ENCODE data around the gene ATXN2.
"Not testable (repeated sequence)": the region's sequence is repeated elsewhere in the genome, so short reads cannot be mapped to it uniquely, and the experiment has no call there.

ATXN2 gene

DNA sequence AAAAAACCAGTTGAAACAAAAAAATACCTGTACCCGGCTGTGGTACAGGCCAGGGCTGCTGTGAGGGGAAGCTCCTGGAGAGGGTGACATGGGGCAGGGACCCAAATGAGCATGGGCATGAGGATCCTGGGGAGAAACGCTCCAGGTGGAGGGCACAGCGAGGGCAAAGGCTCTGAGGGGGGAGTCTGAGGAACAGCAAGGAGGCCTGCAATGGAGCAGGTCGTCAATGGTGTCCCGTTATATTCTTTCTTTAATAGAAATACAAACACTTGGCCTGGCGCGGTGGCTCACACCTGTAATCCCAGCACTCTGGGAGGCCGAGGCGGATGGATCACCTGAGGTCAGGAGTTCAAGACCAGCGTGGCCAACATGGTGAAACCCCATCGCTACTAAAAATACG, 1.9 kb upstream of the ATXN2 start:
- not testable (repeated sequence) for DNase-seq (ENCODE audit: low spot score)

DNA sequence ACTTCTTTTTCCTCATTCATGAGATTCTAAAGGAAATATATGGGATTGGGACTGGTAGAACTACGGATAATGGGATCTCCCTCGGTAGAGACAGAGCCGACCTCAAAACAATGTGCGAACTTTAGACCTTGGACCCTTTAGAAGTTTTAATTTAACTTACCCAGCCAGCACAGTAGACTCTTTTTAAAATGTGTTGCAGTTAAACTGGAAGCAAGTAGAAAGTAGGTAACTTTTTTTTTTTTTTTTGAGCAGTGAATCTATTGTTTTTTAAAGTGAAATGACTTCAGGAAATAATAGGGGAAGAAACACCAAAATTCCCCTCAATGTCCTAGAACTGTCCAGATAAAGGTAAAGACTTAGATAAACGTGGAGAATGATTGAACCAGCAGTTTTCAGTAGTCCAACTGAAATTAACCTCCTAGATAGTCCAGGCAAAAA, 1.1 kb upstream of the ATXN2 start:
- DNase-seq (ENCODE audit: low spot score) = no peak

DNA sequence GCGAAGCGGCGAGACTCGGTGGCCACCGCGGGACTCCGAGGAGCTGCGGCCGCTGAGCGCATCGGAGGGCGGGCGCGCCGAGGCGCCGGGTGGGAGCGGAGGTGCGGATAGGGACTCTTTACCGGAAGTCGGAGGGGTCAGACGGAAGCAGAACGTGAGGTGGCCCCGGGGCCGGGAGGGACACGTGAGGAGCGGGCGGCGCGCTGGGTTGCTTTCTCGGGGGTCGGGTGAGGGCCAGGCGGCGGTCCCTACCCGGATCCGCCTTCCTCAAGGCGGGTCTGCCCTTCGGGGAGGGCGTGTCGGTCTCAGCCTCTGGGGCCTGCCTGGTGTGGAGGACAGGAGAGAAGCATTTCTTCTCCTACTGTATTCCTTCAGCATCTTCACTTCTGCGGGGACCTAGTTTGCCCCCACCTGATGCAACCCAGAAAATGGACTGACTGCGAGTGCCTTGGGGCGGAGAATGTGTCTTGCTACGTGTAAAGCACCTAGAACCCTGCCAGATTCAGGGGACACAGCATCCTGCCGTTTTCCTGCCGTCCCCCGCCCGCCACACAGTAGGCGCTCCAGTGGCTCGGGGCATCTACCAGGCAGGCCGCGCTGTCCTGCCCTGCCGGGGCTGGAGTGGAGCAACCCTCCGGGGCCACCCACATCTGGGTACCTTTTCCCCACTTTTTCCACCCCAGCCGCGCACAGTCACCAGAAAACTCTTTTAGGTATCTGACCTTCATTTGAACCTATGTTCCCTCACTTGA, 514 bp upstream of the ATXN2 start:
- peak; percentile 95 for DNase-seq (ENCODE audit: low spot score)

DNA sequence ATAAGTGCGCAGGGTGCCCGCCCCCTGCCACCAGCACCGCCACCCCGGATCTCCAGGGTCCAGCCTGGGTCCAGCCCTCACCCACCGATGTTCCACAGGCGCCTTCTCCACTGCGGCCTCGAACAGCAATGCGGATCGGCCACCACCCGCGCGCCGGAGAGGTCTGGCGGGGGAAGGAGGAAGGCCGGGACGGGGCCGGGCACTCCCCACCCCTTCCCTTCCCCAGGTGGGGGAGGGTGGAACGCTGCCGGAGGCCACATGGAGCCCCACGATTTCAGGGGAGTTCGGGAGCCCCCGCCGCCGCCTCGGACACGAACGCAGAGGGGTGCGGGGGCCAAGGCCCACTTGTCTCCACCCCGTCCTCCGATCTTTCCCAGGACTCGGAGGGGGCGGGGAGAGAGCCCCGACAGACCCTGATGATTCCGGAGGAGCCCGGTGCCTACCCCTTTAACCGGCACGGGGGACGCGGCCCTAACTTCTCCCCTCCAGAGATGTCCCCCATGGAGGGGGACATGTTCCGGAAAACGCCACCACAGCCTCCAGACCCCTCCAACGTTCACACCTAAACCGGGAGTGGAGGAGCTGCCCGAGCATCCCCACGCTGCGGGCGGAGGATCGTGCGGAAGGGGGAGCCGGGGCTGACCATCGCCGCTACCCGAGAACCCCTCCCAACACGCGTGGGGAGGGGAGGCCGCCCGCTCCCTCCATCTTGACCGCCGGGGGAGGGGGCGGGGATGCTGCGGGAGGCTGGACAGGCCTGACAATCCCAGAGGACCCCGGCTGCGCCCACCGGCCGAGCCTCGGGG, 1.1 kb downstream of the ATXN2 start:
- peak; percentile 58 for DNase-seq (ENCODE audit: low spot score)

DNA sequence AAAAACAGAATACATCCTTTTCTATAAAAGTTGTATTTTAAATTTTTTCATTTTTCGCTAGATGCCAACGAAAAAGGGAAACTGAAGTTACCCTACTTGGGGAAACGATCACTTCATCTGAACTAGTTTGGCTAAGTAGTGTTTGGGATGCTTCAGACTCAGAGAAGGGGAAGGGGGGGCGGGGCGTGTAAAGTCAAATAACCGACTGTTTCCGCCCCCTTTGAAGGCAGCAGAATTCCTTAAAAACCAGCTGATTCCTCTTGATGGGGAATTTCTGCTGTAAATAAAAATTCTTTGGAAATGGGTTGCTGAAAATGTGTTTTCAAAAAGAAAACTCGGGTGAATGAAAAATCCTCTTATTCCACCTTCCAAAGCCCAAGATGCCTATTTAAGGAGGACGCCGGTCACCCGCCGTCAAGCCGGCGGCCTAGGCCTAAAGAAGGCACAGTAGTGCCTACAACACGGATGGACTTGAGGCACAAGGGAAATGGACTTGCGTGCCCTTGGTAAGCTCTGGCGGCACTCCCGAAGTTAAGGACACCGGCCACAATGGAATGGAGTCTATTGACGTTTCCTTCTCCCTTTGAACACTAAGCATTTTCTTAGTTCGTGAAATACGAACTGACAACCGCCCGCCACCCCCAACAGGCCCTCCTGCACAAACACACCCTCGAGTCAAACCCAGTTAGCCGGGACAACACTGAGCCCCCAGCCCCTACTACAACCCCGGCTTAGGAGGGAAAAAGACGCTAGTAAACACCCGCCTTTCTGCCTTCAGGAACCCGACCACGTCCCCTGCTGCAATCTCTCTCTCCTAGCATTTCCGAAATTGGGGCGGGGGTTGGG, 1.9 kb downstream of the ATXN2 start:
- peak; percentile 57 for DNase-seq (ENCODE audit: low spot score)

DNA sequence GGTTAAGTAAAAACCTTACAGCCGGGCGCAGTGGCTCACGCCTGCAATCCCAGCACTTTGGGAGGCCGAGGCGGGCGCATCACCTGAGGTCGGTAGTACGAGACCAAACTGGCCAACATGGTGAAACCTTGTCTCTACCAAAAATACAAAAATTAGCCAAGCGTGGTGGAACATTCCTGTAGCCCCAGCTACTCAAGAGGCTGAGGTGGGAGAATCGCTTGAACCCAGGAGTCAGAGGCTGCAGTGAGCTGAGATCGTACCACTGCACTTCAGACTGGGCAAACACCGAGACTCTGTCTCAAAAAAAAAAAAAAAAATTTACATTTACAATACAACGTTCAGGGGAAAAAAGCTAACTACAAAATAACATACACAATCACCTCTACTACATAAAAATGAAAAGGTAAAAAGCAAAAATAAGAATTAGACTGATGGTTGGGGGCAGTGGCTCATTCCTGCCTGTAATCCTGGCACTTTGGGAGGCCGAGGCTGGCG, 3.7 kb downstream of the ATXN2 start:
- DNase-seq (ENCODE audit: low spot score) = not testable (repeated sequence)

DNA sequence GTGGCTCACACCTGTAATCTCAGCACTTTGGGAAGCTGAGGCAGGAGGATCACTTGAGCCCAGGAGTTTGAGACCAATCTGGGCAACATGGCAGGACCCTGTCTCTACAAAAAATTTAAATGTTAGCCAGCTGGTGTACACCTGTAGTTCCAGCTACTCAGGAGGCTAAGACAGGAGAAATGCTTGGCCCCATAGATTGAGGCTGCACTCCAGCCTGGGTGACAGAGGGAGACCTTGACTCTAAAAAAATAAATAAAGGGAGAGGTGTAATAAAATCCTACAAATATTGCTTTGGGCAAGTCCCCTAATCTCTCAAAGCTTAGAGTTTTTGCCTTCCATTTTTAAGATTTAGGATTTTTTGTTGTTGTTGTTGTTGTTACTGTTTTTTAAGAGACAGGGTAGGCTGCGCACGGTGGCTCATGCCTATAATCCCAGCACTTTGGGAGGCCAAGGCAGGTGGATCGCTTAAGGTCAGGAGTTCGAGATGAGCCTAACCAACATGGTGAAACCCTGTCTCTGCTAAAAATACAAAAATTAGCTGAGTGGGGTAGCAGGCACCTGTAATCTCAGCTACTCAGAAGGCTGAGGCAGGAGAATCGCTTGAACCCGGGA, 7.6 kb downstream of the ATXN2 start:
- not testable (repeated sequence) for DNase-seq (ENCODE audit: low spot score)

DNA sequence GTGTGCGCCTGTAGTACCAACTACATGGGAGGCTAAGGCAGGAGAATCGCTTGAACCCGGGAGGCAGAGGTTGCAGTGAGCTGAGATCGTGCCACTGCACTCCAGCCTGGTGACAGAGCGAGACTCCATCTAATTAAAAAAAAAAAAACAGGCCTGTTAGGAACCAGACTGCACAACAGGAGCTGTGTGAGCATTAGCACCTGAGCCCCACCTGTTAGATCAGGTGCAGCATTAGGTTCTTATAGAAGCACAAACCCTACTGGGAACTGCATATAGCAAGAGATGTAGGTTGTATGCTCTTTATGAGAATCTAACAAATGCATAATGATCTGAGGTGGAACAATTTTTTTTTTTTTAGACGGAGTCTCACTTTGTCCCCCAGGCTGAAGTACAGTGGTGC, 8.6 kb downstream of the ATXN2 start:
- DNase-seq (ENCODE audit: low spot score) = no peak

DNA sequence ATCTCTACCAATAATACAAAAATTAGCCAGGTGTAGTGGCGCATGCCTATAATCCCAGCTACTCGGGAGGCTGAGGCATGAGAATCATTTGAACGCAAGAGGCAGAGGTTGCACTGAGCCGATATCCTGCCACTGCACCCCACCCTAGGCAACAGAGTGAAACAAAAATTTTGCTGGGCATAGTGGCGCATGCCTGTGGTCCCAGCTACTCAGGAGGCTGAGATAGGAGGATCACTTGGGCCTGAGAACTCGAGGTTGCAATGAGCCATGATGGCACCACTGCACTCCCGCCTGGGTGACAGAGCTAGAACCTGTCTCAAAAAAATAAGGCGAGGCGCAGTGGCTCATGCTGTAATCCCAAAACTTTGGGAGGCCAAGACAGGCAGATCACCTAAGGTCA, 9.5 kb downstream of the ATXN2 start:
- DNase-seq (ENCODE audit: low spot score) = no peak

DNA sequence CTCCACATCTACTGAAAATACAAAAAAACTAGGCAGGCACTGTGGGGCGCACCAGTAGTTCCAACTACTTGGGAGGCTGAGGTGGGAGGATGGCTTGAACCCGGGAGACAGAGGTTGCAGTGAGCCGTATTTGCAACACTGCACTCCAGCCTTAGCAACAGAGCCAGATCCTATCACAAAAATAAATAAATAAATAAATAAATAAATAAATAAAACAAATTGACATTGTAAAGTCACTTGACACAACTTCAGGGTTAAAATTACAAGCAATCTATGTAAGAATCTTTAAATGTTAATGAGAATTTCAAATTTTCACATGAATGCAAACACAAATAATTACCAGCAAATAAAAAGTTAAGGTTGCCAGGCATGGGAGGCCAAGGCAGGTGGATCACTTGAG, 11.1 kb downstream of the ATXN2 start:
- no peak for DNase-seq (ENCODE audit: low spot score)

DNA sequence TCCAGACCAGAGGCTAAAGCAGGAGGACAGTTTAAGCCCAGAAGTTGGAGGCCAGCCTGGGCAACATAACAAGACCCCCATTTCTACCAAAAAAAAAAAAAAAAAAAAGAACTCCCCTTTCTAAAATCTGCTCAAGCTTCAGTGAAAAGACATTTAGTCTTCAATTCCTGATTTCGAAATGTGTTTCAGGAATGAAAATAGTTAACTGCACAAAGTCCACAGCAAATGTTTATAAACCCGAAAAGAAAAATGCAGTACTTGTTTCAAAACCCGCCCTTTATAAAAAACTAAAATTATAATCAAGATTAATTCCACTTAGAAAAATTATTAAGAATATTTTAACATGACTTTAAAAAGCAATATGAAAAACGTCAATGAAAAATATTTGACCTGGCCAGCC, 12.1 kb downstream of the ATXN2 start:
- DNase-seq (ENCODE audit: low spot score) = no peak

DNA sequence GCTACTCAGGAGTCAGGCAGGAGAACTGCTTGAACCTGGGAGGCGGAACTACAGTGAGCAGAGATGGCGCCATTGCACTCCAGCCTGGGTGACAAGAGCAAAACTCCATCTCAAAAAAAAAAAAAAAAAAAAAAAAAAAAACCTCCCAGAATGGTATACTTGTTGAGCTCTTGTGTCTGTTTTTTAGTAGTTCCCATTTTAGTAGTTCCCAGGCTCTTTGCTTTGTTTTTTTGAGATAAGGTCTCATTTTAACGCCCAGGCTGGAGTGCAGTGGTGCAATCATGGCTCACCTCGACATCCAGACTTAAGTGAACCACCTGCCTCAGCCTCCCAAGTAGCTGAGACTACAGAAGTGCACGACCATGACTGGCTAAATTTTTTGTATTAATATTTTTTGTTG, 13.4 kb downstream of the ATXN2 start:
- DNase-seq (ENCODE audit: low spot score) = no peak

DNA sequence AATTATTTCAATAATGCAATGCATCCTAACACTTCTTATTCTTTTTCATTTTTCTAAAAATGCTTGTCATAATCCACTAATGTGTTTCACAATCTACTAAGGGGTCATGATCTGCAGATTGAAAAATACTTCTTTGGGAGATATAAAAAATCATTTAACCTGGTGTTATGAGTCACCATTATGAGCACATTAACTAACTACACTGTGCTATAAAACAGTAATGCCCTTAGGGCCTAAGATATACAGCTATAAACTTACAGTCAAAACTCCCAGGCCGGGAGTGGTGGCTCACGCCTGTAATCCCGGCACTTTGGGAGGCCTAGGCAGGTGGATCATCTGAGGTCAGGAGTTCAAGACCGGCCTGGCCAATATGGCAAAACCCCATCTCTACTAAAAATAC, 14.2 kb downstream of the ATXN2 start:
- no peak for DNase-seq (ENCODE audit: low spot score)

DNA sequence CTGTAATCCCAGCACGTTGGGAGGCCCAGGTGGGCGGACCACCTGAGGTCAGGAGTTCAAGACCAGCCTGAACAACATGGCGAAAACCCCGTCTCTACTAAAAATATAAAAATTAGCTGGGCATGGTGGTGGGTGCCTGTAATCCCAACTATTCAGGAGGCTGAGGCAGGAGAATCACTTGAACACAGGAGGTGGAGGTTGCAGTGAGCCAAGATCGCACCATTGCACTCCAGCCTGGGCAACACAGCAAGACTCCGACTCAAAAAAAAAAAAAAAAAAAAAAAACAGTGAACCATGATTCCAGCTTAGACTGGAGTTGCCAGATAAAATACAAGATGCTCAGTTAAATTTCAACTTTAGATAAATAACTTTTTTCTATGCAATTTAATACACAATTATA, 15.6 kb downstream of the ATXN2 start:
- DNase-seq (ENCODE audit: low spot score) = not testable (repeated sequence)

DNA sequence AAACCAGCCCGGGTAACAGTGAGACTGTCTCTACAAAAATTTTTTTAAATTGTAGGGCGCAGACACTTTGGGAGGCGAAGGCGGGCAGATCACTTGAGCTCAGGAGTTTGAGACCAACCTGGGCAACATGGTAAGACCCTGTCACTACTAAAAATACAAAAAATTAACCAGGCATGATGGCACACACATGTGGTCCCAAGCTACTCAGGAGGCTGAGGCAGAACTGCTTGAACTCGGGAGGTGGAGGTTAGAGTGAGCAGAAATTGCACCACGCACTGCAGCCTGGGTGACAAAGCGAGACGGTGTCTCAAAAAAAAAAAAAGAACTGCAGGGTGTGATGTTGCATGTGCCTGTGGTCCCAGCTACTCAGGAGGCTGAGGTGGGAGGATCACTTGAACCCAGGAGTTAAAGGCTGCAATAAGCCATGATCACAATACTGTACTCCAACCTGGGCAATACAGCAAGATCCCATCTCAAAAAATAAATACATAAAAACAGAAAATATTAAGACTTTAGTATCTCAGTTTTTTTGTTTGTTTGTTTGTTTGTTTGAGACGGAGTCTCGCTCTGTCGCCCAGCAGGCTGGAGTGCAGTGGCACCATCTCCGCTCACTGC, 16.9 kb downstream of the ATXN2 start:
- no peak for DNase-seq (ENCODE audit: low spot score)

DNA sequence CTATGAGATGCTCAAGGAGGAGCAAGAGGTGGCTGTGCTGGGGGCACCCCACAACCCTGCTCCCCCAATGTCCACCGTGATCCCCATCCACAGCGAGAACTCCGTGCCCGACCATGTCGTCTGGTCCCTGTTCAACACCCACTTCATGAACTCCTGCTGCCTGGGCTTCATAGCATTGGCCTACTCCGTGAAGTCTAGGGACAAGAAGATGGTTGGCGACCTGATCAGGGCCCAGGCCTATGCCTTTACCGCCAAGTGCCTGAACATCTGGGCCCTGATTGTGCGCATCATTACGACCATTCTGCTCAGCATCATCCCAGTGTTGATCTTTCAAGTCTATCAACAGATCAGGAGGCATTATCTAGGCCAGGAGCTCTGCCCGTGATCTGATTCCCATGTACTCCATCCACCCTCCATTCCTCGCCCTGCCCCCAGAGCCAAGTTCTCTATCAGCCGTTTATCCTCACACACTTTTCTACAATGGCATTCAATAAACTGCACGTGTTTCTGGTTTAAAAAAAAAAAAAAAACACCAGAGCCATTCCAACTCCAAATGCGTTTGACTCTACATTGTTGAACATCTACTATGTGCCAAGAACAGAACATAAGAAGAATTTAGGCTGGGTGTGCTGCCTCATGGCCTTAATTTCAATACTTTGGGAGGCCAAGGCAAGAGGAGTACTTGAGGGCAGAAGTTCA, 17.5 kb downstream of the ATXN2 start:
- no peak for DNase-seq (ENCODE audit: low spot score)

DNA sequence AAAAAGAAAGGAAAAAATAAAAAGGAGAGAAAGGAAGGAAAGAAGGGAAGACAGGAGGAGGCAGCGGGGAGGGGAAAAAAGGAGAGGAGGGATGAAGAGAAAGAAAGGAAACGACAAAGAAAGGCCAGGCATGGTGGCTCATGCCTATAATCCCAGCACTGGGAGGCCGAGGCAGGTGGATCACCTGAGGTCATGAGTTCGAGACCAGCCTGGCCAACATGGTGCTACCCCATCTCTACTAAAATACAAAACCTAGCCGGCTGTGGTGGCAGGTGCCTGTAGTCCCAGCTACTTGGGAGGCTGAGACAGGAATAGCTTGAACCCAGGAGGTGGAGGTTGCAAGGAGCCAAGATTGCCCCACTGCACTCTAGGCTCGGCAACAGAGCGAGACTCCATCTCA, 18.4 kb downstream of the ATXN2 start:
- no peak for DNase-seq (ENCODE audit: low spot score)

DNA sequence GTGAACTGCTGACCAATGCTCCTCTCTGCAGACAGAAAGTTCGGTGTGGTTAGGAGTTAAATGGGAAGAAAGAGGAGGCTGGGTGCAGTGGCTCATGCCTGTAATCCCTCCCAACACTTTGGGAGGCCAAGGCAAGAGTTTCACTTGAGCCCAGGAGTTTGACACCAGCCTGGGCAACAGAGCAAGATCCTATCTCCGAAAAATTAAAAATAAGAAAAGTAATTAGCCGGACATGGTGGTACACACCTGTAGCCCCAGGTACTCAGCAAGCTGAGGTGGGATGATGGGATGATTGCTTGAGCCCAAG, 19.0 kb downstream of the ATXN2 start:
- no peak for DNase-seq (ENCODE audit: low spot score)

DNA sequence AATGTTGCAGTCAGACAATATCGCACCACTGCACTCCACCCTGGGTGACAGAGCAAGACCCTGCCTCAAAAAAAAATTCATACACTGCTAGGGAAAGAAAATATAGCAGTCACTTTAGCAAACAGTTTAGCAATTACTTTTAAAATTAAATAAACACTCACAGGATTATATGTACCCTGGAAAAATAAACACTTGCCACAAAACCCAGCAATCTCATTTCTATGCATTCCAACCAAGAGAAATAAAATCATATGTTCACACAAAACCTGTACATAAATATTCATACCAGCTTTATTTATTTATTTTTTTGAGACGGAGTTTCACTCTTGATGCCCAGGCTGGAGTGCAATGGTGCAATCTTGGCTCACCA, 20.2 kb downstream of the ATXN2 start:
- DNase-seq (ENCODE audit: low spot score) = no peak

DNA sequence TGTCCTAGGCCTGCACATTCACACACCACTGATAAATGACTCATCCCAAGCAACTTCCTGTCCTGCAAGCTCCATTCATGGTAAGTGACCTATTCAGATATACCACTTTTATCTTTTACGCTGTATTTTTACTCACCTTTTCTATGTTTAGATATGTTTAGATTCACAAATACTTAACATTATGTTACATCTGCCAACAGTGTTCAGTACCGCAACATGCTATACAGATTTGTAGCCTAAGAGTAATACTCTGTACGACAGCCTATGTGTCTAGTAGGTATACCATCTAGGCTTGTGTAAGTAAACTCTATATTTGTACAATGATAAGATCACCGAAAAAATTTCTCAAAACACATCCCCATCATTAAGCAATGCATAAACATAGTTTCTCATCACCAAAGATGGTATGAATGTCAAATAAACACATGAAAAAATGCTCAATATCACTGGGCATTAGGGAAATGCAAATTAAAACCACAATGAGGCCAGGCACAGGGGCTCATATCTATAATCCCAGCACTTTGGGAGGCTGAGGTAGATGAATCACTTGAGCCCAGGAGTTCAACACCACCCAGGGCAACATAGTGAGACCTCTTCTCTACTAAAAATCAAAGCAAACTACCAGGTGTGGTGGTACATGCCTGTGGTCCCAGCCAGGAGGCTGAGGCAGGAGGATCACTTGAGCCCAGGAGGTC, 20.7 kb downstream of the ATXN2 start:
- peak; percentile 35 for DNase-seq (ENCODE audit: low spot score)

All from AG08396 (cell line).